ENCODE data around the gene FOXD2.
"Not testable (repeated sequence)": the region's sequence is repeated elsewhere in the genome, so short reads cannot be mapped to it uniquely, and the experiment has no call there.

Gene FOXD2

GRCh38 chr1:47440599-47441081 is 2.8 kb downstream of the FOXD2 start:
- DNase-seq = no peak

GRCh38 chr1:47441450-47442106 is 3.7 kb downstream of the FOXD2 start:
- no peak for DNase-seq

GRCh38 chr1:47442202-47442601 is 4.4 kb downstream of the FOXD2 start:
- DNase-seq = no peak

- no peak for DNase-seq
Observed at GRCh38 chr1:47442842-47443529, 5.1 kb downstream of the FOXD2 start.

- DNase-seq = no peak
Observed at GRCh38 chr1:47443530-47444296, 5.9 kb downstream of the FOXD2 start.

GRCh38 chr1:47444297-47444561 is 6.4 kb downstream of the FOXD2 start:
- DNase-seq = no peak

- DNase-seq = no peak
Observed at GRCh38 chr1:47444562-47445465, 7.0 kb downstream of the FOXD2 start.

- DNase-seq = no peak
Observed at GRCh38 chr1:47445823-47446550, 8.1 kb downstream of the FOXD2 start.

GRCh38 chr1:47448462-47449222 is 10.8 kb downstream of the FOXD2 start:
- no peak for DNase-seq

GRCh38 chr1:47449822-47450552 is 12.1 kb downstream of the FOXD2 start:
- DNase-seq = no peak

GRCh38 chr1:47450606-47451005 is 12.8 kb downstream of the FOXD2 start:
- no peak for DNase-seq

GRCh38 chr1:47452426-47452825 is 14.6 kb downstream of the FOXD2 start:
- no peak for DNase-seq

- DNase-seq = not testable (repeated sequence)
Observed at GRCh38 chr1:47453910-47454309, 16.1 kb downstream of the FOXD2 start.

- DNase-seq = no peak
Observed at GRCh38 chr1:47456250-47456649, 18.4 kb downstream of the FOXD2 start.

GRCh38 chr1:47457547-47457946 is 19.7 kb downstream of the FOXD2 start:
- DNase-seq = not testable (repeated sequence)

- peak; percentile 23 for DNase-seq
Observed at GRCh38 chr1:47459253-47459788, 21.5 kb downstream of the FOXD2 start.

GRCh38 chr1:47460040-47460439 is 22.2 kb downstream of the FOXD2 start:
- no peak for DNase-seq

GRCh38 chr1:47460456-47460855 is 22.6 kb downstream of the FOXD2 start:
- DNase-seq = no peak

GRCh38 chr1:47465605-47466004 is 27.8 kb downstream of the FOXD2 start:
- DNase-seq = no peak

GRCh38 chr1:47468709-47469389 is 31.0 kb downstream of the FOXD2 start:
- no peak for DNase-seq
